ENCODE measurements around the gene SLC38A1.

SLC38A1 gene

GRCh38 chr12:46264057-46264456 lies 4.8 kb downstream of the SLC38A1 start:
- peaks cover 61% of the 10 kb centered on the region for H3K4me1 ChIP-seq (ENCODE audit: control insufficient read depth, insufficient read depth, low read length)
- no peak overlapping the region for H3K27ac ChIP-seq (ENCODE audit: low read depth, low read length)
- no peaks in the 10 kb centered on the region for H3K27me3 ChIP-seq (ENCODE audit: control insufficient read depth, insufficient read depth, low read length)
- H3K36me3 ChIP-seq (ENCODE audit: control insufficient read depth, insufficient read depth, low read length) = no peaks in the 10 kb centered on the region; the same call in 1 of the 2 replicates
- H3K9me3 ChIP-seq (ENCODE audit: control insufficient read depth, insufficient read depth, low read depth, low read length) = no peaks in the 10 kb centered on the region
- no peak overlapping the region for H3K9ac ChIP-seq (ENCODE audit: low read length)
- peak overlapping the region; percentile 25; the same call in 1 of the 2 replicates for H3K4me3 ChIP-seq (ENCODE audit: low read depth, low read length)

GRCh38 chr12:46263140-46264016 lies 5.5 kb downstream of the SLC38A1 start:
- Histone ChIP-seq H3K27me3 (ENCODE audit: control insufficient read depth, insufficient read depth, low read length) (no peaks in the 10 kb centered on the region), H3K4me1 (ENCODE audit: control insufficient read depth, insufficient read depth, low read length) (peaks cover 61% of the 10 kb centered on the region), H3K9ac (ENCODE audit: low read length) (no peak overlapping the region), H3K36me3 (ENCODE audit: control insufficient read depth, insufficient read depth, low read length) (no peaks in the 10 kb centered on the region; the same call in 1 of the 2 replicates), H3K4me3 (ENCODE audit: low read depth, low read length) (peak overlapping the region; percentile 25; the same call in 1 of the 2 replicates), H3K9me3 (ENCODE audit: control insufficient read depth, insufficient read depth, low read depth, low read length) (no peaks in the 10 kb centered on the region), H3K27ac (ENCODE audit: low read depth, low read length) (no peak overlapping the region)

DNA sequence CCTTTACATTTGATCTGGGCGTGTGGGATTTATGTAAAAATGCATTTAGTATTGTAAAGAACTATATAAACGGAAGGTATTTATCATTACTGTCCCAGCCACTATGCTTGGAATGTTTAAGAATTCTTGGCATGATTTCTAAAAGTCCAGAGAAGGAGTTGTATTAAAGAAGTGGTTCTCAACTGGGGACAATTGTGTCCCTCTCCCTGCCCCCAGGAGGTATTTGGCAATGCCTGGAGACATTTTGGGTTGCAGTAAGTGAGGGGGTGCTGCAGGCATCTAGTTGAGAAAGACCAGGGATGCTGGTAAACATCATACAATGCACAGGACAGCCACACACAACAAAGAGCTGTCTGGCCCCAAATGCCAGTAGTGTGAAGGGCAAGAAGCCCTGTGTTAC lies 7.2 kb downstream of the SLC38A1 start:
- Histone ChIP-seq H3K27me3 (ENCODE audit: control insufficient read depth, insufficient read depth, low read length) (no peaks in the 10 kb centered on the region), H3K4me3 (ENCODE audit: low read depth, low read length) (peak overlapping the region; percentile 30; the same call in 1 of the 2 replicates), H3K27ac (ENCODE audit: low read depth, low read length) (no peak overlapping the region), H3K9me3 (ENCODE audit: control insufficient read depth, insufficient read depth, low read depth, low read length) (no peaks in the 10 kb centered on the region), H3K9ac (ENCODE audit: low read length) (no peak overlapping the region), H3K36me3 (ENCODE audit: control insufficient read depth, insufficient read depth, low read length) (peaks cover 13% of the 10 kb centered on the region; the same call in 1 of the 2 replicates), H3K4me1 (ENCODE audit: control insufficient read depth, insufficient read depth, low read length) (peaks cover 61% of the 10 kb centered on the region)

DNA sequence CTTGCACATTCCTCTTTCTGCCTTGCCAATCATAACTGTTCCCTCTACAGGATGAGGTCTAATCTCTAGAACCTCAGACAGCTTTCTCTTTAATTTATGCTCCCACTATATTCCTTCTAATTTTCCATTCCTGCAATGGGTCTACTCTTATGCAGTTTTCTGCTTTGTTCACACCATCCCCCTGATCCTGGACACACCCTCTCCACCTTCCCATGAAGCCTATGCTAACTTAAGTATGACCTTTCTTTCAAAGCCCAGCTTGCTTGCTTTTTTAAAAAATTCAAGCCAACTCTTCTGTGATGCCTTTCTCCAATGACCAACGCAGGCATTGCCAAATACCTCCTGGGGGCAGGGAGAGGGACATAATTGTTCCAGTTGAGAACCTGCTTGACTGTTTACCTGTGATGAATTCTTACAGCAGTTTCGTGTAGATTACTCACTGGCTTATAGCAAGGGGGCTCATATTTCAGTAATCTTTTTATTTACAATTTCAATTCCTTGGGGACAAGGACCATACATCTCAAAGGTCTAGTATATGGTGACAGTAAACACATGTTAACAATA lies 7.8 kb downstream of the SLC38A1 start:
- Histone ChIP-seq H3K4me1 (ENCODE audit: control insufficient read depth, insufficient read depth, low read length) (peaks cover 61% of the 10 kb centered on the region), H3K36me3 (ENCODE audit: control insufficient read depth, insufficient read depth, low read length) (peaks cover 17% of the 10 kb centered on the region; the same call in 1 of the 2 replicates), H3K4me3 (ENCODE audit: low read depth, low read length) (peak overlapping the region; percentile 30)

GRCh38 chr12:46260124-46260912 lies 8.5 kb downstream of the SLC38A1 start:
- peaks cover 54% of the 10 kb centered on the region for H3K4me1 ChIP-seq (ENCODE audit: control insufficient read depth, insufficient read depth, low read length)
- H3K36me3 ChIP-seq (ENCODE audit: control insufficient read depth, insufficient read depth, low read length) = peaks cover 21% of the 10 kb centered on the region; the same call in 1 of the 2 replicates
- H3K9ac ChIP-seq (ENCODE audit: low read length) = no peak overlapping the region
- no peaks in the 10 kb centered on the region for H3K27me3 ChIP-seq (ENCODE audit: control insufficient read depth, insufficient read depth, low read length)
- H3K4me3 ChIP-seq (ENCODE audit: low read depth, low read length) = peak overlapping the region; percentile 30
- peak overlapping the region; percentile 46 for H3K27ac ChIP-seq (ENCODE audit: low read depth, low read length)
- H3K9me3 ChIP-seq (ENCODE audit: control insufficient read depth, insufficient read depth, low read depth, low read length) = 0 out of 2 replicates have a peak, but pooled peaks cover 2% of the 10 kb centered on the region

More for the DNA sequence above, 7.8 kb downstream of the SLC38A1 start:
- Histone ChIP-seq H3K9ac (ENCODE audit: low read length) (no peak overlapping the region), H3K27me3 (ENCODE audit: control insufficient read depth, insufficient read depth, low read length) (no peaks in the 10 kb centered on the region), H3K27ac (ENCODE audit: low read depth, low read length) (peak overlapping the region; percentile 46; the same call in 1 of the 2 replicates), H3K9me3 (ENCODE audit: control insufficient read depth, insufficient read depth, low read depth, low read length) (no peaks in the 10 kb centered on the region)

GRCh38 chr12:46259713-46260112 lies 9.1 kb downstream of the SLC38A1 start:
- Histone ChIP-seq H3K4me1 (ENCODE audit: control insufficient read depth, insufficient read depth, low read length) (peaks cover 48% of the 10 kb centered on the region), H3K27ac (ENCODE audit: low read depth, low read length) (peak overlapping the region; percentile 46; the same call in 1 of the 2 replicates), H3K36me3 (ENCODE audit: control insufficient read depth, insufficient read depth, low read length) (peaks cover 27% of the 10 kb centered on the region), H3K9ac (ENCODE audit: low read length) (no peak overlapping the region), H3K27me3 (ENCODE audit: control insufficient read depth, insufficient read depth, low read length) (no peaks in the 10 kb centered on the region), H3K4me3 (ENCODE audit: low read depth, low read length) (0 out of 2 replicates have a peak overlapping the region, but pooled peaks have one; percentile 30), H3K9me3 (ENCODE audit: control insufficient read depth, insufficient read depth, low read depth, low read length) (0 out of 2 replicates have a peak, but pooled peaks cover 2% of the 10 kb centered on the region)

DNA sequence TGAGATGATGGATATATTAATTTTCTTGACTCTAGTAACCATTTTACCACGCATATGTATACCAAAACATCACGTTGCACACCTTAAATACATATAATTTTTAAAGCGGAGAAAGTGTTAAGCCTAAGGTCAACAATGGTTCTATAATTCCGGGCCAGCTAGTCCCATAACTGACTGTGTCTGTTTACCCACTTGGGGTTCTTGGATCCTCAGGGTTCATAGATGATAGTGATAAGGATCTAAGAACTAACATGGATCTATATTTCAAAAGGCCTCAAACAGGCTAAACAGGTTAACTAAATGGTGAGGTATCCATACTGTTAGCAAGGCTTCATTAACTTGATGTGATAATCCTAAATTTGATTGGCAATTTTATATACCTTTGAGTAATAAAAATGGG lies 9.8 kb downstream of the SLC38A1 start:
- no peak overlapping the region for H3K4me3 ChIP-seq (ENCODE audit: low read depth, low read length)
- peaks cover 33% of the 10 kb centered on the region for H3K36me3 ChIP-seq (ENCODE audit: control insufficient read depth, insufficient read depth, low read length)
- no peaks in the 10 kb centered on the region for H3K27me3 ChIP-seq (ENCODE audit: control insufficient read depth, insufficient read depth, low read length)
- H3K9ac ChIP-seq (ENCODE audit: low read length) = no peak overlapping the region
- H3K4me1 ChIP-seq (ENCODE audit: control insufficient read depth, insufficient read depth, low read length) = peaks cover 42% of the 10 kb centered on the region
- 0 out of 2 replicates have a peak, but pooled peaks cover 2% of the 10 kb centered on the region for H3K9me3 ChIP-seq (ENCODE audit: control insufficient read depth, insufficient read depth, low read depth, low read length)
- no peak overlapping the region for H3K27ac ChIP-seq (ENCODE audit: low read depth, low read length)

GRCh38 chr12:46258129-46258528 lies 10.7 kb downstream of the SLC38A1 start:
- no peak overlapping the region for H3K9ac ChIP-seq (ENCODE audit: low read length)
- peaks cover 33% of the 10 kb centered on the region for H3K4me1 ChIP-seq (ENCODE audit: control insufficient read depth, insufficient read depth, low read length)
- H3K4me3 ChIP-seq (ENCODE audit: low read depth, low read length) = no peak overlapping the region
- H3K9me3 ChIP-seq (ENCODE audit: control insufficient read depth, insufficient read depth, low read depth, low read length) = 0 out of 2 replicates have a peak, but pooled peaks cover 2% of the 10 kb centered on the region
- H3K27ac ChIP-seq (ENCODE audit: low read depth, low read length) = no peak overlapping the region
- H3K36me3 ChIP-seq (ENCODE audit: control insufficient read depth, insufficient read depth, low read length) = peaks cover 42% of the 10 kb centered on the region
- no peaks in the 10 kb centered on the region for H3K27me3 ChIP-seq (ENCODE audit: control insufficient read depth, insufficient read depth, low read length)

- H3K36me3 ChIP-seq (ENCODE audit: control insufficient read depth, insufficient read depth, low read length) = peaks cover 53% of the 10 kb centered on the region
Observed at GRCh38 chr12:46256942-46257341, 11.9 kb downstream of the SLC38A1 start.

GRCh38 chr12:46253544-46254162 lies 15.2 kb downstream of the SLC38A1 start:
- Histone ChIP-seq H3K27ac (ENCODE audit: low read depth, low read length) (no peak overlapping the region), H3K4me1 (ENCODE audit: control insufficient read depth, insufficient read depth, low read length) (no peaks in the 10 kb centered on the region), H3K4me3 (ENCODE audit: low read depth, low read length) (no peak overlapping the region), H3K27me3 (ENCODE audit: control insufficient read depth, insufficient read depth, low read length) (no peaks in the 10 kb centered on the region), H3K9ac (ENCODE audit: low read length) (no peak overlapping the region), H3K36me3 (ENCODE audit: control insufficient read depth, insufficient read depth, low read length) (peaks cover 57% of the 10 kb centered on the region), H3K9me3 (ENCODE audit: control insufficient read depth, insufficient read depth, low read depth, low read length) (peaks cover 2% of the 10 kb centered on the region; the same call in 1 of the 2 replicates)

More at GRCh38 chr12:46256942-46257341, 11.9 kb downstream of the SLC38A1 start:
- Histone ChIP-seq H3K9me3 (ENCODE audit: control insufficient read depth, insufficient read depth, low read depth, low read length) (0 out of 2 replicates have a peak, but pooled peaks cover 2% of the 10 kb centered on the region), H3K9ac (ENCODE audit: low read length) (no peak overlapping the region), H3K27ac (ENCODE audit: low read depth, low read length) (no peak overlapping the region), H3K4me1 (ENCODE audit: control insufficient read depth, insufficient read depth, low read length) (peaks cover 25% of the 10 kb centered on the region), H3K27me3 (ENCODE audit: control insufficient read depth, insufficient read depth, low read length) (no peaks in the 10 kb centered on the region), H3K4me3 (ENCODE audit: low read depth, low read length) (no peak overlapping the region)
